Progenitor cell of endocrine pancreas (in vitro differentiated cells): ENCODE measurements around the gene GDF7. TPM values are rescaled to one million over a fixed set of nuclear protein-coding genes. Genes with fewer than 3 reads are reported as not detected.

ENCODE experiments used
- DNase-seq: peaks from one replicate; pipeline ENCODE4 v3.0.0; 2021; ENCODE audit warnings: low spot score; ENCODE audit not compliant: unreplicated experiment
- H3K27ac Mint-ChIP-seq: 2 replicates; pipeline ENCODE4 v1.8.0; 2021; ENCODE audit warnings: mild to moderate bottlenecking, moderate library complexity, mixed read lengths
- H3K27me3 Mint-ChIP-seq: 2 replicates; pipeline ENCODE4 v1.8.0; 2021; ENCODE audit warnings: mixed read lengths
- H3K36me3 Mint-ChIP-seq: 2 replicates; pipeline ENCODE4 v1.8.0; 2022; ENCODE audit warnings: mixed read lengths; ENCODE audit not compliant: insufficient read depth
- H3K4me1 Mint-ChIP-seq: 2 replicates; pipeline ENCODE4 v1.8.0; 2021; ENCODE audit warnings: low read depth, mixed read lengths
- H3K4me3 Mint-ChIP-seq: 2 replicates; pipeline ENCODE4 v1.8.0; 2021; ENCODE audit warnings: low read depth, mild to moderate bottlenecking, moderate library complexity, mixed read lengths
- H3K9me3 Mint-ChIP-seq: 2 replicates; pipeline ENCODE4 v1.8.0; 2021; ENCODE audit warnings: low read depth, mixed read lengths
- total RNA-seq: library from RNA; stranded (reverse); gene quantifications from 2 replicates; pipeline ENCODE4 v1.2.1, GENCODE V29; 2021
- TF ChIP-seq, protein P1 (sequence below): fragments of 200-600 bp; sonication (generic); IDR thresholded peaks from one replicate; pipeline ENCODE4 v1.5.0; 2021; ENCODE audit warnings: antibody characterized with exemption, mild to moderate bottlenecking; ENCODE audit not compliant: unreplicated experiment

The GDF7 gene
- total RNA-seq, 1 donor from 2014 or later: 0.17 TPM

- no peaks in the 10 kb centered on the region for H3K9me3 Mint-ChIP-seq
- peaks cover under 1% of the 10 kb centered on the region for H3K36me3 Mint-ChIP-seq
- peaks cover 7% of the 10 kb centered on the region for H3K4me1 Mint-ChIP-seq
- H3K27ac Mint-ChIP-seq: peak overlapping the region; percentile 60
- peaks cover 15% of the 10 kb centered on the region for H3K27me3 Mint-ChIP-seq
- DNase-seq: no peak
- H3K4me3 Mint-ChIP-seq: peak overlapping the region; percentile 74
- TF ChIP-seq, protein P1, sequence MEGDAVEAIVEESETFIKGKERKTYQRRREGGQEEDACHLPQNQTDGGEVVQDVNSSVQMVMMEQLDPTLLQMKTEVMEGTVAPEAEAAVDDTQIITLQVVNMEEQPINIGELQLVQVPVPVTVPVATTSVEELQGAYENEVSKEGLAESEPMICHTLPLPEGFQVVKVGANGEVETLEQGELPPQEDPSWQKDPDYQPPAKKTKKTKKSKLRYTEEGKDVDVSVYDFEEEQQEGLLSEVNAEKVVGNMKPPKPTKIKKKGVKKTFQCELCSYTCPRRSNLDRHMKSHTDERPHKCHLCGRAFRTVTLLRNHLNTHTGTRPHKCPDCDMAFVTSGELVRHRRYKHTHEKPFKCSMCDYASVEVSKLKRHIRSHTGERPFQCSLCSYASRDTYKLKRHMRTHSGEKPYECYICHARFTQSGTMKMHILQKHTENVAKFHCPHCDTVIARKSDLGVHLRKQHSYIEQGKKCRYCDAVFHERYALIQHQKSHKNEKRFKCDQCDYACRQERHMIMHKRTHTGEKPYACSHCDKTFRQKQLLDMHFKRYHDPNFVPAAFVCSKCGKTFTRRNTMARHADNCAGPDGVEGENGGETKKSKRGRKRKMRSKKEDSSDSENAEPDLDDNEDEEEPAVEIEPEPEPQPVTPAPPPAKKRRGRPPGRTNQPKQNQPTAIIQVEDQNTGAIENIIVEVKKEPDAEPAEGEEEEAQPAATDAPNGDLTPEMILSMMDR: no peak
Observed at GRCh38 chr2:20649976-20650375, 17.0 kb upstream of the GDF7 start.

DNA sequence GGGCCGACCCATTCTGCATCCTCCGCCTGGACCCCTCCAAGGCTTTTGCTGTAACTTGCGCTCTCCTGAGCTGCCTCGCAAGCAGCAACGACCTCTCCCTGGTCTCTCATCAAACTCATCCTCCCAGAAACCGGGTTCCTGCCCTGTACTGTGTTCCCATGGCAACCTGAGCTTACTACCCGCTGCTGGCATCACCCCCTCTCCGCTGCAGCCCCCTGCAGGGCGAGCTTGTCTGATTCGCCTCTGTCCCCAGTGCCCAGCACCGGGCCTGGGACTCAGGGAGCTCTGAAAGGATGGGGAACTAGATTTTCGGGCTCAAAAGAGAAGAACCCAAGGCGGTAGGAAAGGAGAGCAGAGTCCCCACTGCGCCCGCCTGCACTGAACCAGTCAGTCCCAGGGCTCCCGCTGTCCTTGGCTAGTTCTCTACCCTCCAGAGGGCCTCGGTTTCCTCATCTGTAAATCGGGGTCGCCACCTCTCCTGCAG lies 16.5 kb upstream of the GDF7 start:
- Mint-ChIP-seq H3K27me3 (peaks cover 18% of the 10 kb centered on the region), H3K27ac (peak overlapping the region; percentile 60)

DNA sequence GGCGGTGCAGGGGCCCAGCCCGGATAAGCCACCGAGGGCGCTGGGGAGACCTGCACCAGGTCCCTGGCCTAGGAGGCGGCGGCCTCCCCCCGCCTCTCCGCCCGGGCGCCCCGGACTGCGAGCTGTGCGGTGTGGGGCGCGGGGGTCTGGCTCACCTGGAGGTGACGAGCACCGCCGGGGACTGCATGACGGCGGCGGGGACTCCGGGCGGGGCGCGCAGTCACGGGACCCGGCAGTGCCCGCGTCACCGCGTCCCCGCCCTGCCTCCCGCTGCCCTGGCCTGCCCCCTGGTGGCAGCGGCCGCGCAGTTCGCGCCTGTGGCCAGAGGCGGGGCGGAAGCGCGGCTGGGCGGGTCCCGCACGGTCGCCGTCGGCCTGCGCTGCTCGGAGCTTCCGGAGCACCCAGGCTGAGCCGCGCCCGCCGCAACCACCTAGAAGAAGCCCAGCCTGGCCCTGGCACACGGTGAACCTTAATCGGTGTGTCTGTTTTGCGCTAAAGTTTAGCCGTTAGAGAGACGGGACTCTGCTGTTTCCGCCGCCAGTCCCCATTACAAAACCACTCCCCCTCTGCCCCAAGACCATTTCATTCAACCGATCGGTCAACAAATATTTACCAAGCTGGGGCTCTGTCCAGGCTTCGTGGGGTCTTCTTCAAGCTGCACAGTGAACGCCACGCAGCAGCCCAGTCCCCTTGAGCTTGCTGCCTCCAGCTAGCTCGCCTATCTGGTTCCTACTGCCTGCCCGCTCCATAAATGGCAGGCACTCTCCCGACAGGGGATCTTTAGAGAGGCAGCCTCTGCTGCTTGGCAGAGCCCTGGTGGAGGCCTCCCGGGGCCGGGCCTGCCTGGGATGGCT lies 15.8 kb upstream of the GDF7 start, which contains the start of gene HS1BP3:
TSS of gene HS1BP3 (minus strand) at position 222 of the 854 bp plus-strand sequence. CDS start at position 187, 35 bp downstream.
- Mint-ChIP-seq H3K27ac (peak within 1 kb of the TSS; percentile 97), H3K4me3 (peak within 1 kb of the TSS; percentile 88), H3K9me3 (no peaks in the 10 kb centered on the region), H3K36me3 (no peaks in the 10 kb centered on the region), H3K27me3 (peaks cover 22% of the 10 kb centered on the region), H3K4me1 (peaks cover 7% of the 10 kb centered on the region)
- peak; percentile 86 for DNase-seq
- TF ChIP-seq, protein P1: peak; percentile 97

More for the DNA sequence above, 16.5 kb upstream of the GDF7 start:
- Mint-ChIP-seq H3K4me1 (peaks cover 7% of the 10 kb centered on the region), H3K4me3 (peak overlapping the region; percentile 74), H3K36me3 (no peaks in the 10 kb centered on the region), H3K9me3 (no peaks in the 10 kb centered on the region)
- TF ChIP-seq, protein P1: no peak
- DNase-seq: no peak

DNA sequence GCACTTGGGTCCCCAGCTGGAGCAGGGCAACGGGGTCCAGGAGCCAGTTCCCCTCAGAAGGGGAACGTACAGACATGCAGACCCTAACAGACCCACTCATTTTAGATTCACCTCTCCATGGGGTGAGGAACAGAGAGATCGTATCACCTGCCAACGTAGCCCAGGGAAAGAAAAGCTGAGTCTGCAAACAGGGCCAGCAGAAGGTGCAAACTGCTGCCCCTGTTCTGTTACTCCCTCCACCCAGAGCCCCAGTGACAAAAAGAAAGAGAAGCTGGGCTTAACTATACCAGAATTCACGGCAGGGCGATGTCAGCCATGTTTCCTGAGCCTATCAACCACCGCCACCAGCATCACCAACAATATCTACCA lies 15.2 kb upstream of the GDF7 start:
- H3K27me3 Mint-ChIP-seq: peaks cover 26% of the 10 kb centered on the region
- H3K36me3 Mint-ChIP-seq: no peaks in the 10 kb centered on the region
- H3K4me3 Mint-ChIP-seq: peak overlapping the region; percentile 88
- no peak for DNase-seq
- peaks cover 7% of the 10 kb centered on the region for H3K4me1 Mint-ChIP-seq
- TF ChIP-seq, protein P1: no peak
- H3K27ac Mint-ChIP-seq: peak overlapping the region; percentile 97
- H3K9me3 Mint-ChIP-seq: no peaks in the 10 kb centered on the region

- Mint-ChIP-seq H3K27ac (no peak overlapping the region), H3K4me1 (peaks cover 7% of the 10 kb centered on the region), H3K27me3 (peaks cover 29% of the 10 kb centered on the region), H3K9me3 (no peaks in the 10 kb centered on the region), H3K36me3 (no peaks in the 10 kb centered on the region), H3K4me3 (peak overlapping the region; percentile 38)
- no peak for DNase-seq
- TF ChIP-seq, protein P1: no peak
Observed at GRCh38 chr2:20652141-20652540, 14.8 kb upstream of the GDF7 start.
